ENCODE data around the gene RC3H2. TPM values are rescaled to one million over a fixed set of nuclear protein-coding genes. Genes with fewer than 3 reads are reported as not detected.
"Not testable (repeated sequence)": the region's sequence is repeated elsewhere in the genome, so short reads cannot be mapped to it uniquely, and the experiment has no call there.

Gene RC3H2
- total RNA-seq, 1 donor from 2014 or later: 48.9 TPM

DNA sequence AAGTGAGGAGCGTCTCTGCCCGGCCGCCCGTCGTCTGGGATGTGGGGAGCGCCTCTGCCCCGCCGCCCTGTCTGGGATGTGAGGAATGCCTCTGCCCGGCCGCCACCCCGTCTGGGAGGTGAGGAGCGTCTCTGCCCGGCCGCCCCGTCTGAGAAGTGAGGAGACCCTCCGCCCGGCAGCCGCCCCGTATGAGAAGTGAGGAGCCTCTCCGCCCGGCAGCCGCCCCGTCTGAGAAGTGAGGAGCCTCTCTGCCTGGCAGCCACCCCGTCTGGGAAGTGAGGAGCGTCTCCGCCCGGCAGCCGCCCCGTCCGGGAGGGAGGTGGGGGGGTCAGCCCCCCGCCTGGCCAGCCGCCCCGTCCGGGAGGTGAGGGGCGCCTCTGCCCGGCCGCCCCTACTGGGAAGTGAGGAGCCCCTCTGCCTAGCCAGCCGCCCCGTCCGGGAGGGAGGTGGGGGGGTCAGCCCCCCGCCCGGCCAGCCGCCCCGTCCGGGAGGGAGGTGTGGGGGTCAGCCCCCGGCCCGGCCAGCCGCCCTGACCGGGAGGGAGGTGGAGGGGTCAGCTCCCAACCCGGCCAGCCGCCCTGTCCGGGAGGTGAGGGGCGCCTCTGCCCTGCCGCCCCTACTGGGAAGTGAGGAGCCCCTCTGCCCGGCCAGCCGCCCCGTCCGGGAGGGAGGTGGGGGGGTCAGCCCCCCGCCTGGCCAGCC, 52.9 kb downstream of the RC3H2 start:
- intact Hi-C loops (cut with micrococcal nuclease): not testable (repeated sequence)

DNA sequence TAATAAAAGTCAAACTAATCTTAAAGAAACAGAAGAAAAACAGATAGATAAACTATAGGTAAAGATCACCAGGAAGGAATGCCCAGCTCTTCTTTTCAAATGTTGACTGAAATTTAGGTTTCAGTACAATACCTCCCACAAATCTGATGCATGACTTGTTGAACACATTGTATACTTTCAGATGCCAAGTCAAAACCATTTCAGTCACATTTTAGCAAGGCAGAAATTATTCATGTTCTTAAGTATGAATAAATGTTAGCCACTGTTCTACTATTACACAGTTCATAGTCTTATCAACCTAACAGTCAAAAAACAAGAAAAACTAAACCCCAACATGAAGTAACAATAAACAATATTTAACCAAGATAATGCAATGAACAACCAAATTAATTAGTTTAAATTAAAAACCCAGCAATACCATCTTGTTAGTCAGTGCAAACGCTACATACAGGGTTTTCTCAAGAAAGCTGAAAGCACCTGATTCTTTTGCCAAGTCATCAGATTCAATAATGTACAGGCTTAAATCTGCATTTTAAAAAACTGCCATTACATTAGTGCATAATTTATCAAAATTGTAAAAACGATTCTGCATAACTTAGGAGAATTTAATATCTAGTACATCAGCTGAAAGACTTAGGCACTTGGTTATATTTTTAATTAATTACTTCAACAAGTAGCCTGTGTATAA, 56.8 kb downstream of the RC3H2 start:
- intact Hi-C loops (cut with micrococcal nuclease): loop anchor here (5.0 kb wide), 2 partner anchors 39 to 54 kb away; no protein-coding TSS in a partner anchor

DNA sequence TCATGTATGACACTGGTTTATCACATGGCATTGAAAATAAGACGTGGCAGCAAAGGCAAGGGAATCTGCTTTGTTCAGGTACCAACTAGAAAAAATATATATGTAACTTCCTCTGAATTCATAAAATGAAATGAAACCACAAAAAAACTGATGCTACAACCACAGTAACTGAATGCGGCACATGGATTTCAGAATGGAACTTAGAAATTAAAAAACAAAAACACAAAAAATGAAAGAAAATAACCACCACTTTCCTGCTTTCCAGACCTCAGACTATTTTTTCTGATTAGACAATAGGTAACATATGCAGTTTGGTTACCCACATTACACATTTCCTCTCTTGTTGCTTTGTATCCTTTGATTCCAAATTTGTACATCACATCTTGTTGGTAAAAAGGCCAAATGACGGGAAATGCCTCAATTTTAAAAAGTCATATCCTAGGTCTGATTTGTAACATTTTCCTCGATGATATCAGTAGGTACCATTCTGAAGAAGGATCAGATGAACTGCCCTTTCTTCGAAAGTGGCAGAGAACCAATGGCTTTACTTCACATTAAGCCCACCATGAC, 58.7 kb downstream of the RC3H2 start:
- intact Hi-C loops (cut with micrococcal nuclease): loop anchor here (5.0 kb wide), 2 partner anchors 41 to 56 kb away; no protein-coding TSS in a partner anchor

DNA sequence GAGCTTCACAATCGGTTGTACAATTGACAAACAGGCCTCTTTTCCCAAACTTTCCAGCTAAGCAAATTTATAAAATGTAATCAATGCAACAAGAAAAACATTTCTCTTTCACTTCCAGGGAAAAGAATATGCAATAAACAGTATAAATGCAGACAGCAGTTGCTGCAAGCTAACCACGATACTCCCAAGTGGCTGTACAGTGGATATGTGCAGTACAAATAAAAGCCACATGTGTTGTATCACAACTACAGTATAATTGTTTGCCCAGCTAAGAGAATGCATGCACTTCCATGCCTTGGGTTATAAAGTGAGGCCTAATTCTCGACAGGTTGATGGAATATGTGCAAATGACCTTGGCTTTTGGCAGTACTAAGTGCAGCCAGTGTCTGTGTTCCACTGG, 60.0 kb downstream of the RC3H2 start:
- intact Hi-C loops (cut with micrococcal nuclease): loop anchor here (5.0 kb wide), 2 partner anchors 42 to 57 kb away; no protein-coding TSS in a partner anchor

DNA sequence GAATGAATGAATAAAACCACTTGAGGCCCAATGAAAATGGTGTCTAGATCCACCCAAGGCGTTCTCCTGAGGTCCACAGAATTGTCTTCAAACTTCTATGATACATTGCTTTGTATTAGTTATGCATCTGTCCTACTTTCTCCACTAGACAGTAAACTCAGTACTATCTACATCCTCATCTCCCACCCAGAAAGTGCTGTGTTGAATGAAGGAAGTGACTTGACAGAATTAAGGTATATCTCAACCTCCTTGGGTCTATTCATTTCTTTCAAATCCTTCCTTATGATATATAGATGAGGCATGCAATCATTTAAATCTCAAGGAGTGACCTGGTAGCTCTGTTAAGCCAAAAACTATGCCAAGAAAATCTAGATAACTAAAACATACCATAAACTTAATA, 61.0 kb downstream of the RC3H2 start:
- intact Hi-C loops (cut with micrococcal nuclease): no loop called here

DNA sequence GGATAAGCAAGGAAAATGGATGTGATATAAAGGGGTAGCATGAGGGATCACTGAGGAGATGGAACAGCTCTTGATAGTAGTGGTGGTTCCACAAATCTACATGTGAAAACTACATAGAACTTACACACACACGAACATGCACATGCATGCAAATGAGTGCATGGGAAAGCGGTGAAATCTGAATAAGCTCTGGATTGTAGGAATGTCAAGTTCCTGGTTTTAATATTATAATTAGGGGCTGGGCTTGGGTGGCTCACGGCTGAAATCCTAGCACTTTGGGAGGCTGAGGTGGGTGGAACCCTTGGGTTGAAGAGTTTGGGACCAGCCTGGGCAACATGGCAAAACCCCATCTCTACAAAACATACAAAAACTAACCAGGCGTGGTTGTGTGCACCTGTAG, 63.7 kb downstream of the RC3H2 start:
- intact Hi-C loops (cut with micrococcal nuclease): no loop called here

DNA sequence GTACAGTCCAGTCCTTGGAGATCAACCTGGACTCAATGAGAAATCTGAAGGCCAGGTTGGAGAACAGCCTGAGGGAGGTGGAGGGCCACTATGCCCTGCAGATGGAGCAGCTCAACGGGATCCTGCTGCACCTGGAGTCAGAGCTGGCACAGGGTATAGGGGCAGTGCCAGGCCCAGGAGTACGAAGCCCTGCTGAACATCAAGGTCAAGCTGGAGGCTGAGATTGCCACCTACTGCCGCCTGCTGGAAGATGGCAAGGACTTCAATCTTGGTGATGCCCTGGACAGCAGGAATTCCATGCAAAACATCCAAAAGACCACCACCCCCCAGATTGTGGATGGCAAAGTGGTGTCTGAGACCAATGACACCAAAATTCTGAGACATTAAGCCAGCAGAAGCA, 66.7 kb downstream of the RC3H2 start:
- intact Hi-C loops (cut with micrococcal nuclease): not testable (repeated sequence)

DNA sequence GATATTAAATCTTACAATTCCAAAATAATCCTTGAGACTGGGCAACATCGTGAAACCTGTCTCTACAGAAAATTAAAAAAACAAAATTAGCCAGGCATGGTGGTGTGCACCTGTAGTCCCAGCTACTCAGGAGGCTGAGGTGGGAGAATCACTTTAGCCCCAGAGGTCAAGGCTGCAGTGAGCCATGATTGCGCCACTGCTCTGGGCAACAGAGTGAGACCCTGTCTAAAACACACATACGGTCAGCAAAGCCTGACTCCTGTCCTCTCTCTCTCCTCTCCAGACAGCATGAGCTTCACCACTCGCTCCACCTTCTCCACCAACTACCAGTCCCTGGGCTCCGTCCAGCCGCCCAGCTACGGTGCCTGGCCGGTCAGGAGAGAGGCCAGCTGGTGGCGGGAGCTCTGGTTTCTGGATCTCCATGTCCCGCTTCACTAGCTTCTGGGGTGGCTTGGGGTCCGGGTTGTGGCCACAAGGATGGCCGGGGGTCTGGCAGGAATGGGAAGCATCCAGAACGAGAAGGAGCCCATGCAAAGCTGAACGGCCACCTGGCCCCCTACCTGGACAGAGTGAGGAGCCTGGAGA, 67.8 kb downstream of the RC3H2 start:
- intact Hi-C loops (cut with micrococcal nuclease): no loop called here

DNA sequence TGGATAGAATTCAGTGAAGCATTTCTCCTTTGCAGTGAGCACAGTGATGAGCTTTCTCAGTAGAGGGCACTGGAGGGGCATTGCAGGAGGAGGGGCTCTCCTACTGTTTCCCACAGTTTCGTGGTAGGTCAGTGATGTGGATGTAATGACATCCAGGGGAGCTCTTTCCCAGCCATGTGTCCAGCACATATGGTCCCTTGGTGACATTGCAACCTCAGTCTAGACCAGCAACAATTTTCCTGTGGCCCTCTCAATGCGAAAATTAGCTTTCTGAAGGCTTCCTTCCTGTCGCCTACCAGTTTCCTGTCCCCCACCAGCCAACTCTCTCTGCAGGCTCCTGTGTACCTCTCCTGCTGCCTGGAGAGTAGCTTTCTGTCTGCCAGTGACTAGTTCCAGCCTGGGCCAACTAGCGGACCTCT, 69.8 kb downstream of the RC3H2 start:
- intact Hi-C loops (cut with micrococcal nuclease): no loop called here

DNA sequence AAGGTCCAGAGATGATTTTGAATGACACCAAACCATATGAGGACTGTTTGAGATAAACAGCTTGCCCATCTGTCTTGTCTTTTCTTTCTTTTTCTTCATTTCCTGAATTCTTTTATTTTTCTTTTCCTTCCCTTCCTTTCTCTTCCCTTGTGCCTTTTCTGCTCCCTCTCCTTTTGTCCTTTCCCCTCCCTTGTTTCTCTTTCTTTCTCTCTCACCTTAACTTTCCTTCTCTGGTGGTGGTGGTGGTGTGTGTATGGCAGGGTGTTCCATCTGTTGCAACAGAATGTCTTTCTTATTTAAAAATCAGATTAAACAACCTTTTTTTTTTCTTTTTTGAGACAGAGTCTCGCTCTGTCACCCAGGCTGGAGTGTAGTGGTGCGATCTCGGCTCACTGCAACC, 73.0 kb downstream of the RC3H2 start:
- intact Hi-C loops (cut with micrococcal nuclease): no loop called here

DNA sequence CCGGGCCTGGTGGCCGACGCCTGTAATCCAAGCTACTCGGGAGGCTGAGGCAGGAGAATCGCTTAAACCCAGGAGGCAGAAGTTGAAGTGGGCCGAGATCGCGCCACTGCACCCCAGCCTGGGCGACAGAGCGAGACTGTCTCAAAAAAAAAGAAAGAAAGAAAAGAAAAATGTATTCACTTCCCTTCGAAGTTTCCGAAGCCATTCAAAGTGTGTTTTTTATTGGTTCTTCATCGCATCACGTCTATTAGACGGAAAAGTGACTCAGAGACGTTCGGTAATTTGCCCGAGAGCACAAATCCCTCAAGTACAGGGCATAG, 76.2 kb downstream of the RC3H2 start:
- intact Hi-C loops (cut with micrococcal nuclease): loop anchor here (1.0 to 10.0 kb wide), 8 partner anchors 76 to 1462 kb away; partner anchors contain the start of genes MRRF, RABGAP1, RBM18 and RC3H2

DNA sequence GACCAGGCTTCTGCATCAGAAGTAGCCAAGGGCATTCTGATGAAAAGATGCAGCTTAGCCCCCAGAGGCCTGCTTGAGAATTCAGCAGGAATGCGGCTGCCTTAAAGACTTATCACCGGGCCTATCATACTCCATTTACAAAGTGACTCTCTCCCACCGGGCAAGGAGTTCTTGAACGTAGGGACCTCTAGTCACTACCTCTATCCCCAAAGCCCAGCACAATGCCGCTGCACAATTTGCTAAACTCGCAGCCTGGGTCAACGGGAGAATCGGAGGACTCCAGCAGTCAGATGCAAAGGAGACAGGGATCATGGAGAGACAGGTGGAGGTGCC, 77.4 kb downstream of the RC3H2 start:
- intact Hi-C loops (cut with micrococcal nuclease): loop anchor here (1.0 to 10.0 kb wide), 8 partner anchors 78 to 1460 kb away; partner anchors contain the start of genes MRRF, RABGAP1, RBM18 and RC3H2

DNA sequence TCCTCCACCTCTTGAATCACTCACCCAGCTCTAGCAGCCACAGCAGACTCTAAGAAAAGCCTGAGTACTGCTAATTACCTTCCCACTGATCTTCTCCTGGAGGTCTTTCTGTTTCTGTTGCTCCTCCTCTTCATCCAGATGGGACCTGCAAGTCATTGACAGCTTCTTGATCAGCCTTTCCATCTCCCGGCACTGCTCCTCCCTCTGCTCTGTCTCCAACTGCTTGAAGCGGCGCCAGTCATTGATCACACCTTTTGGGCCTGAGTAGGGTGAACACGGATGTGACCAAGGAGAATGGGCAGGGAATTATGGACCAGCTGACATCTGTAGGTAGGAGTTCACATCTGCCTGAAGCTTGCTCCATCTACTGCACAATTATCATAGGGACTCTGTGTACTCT, 82.2 kb downstream of the RC3H2 start:
- intact Hi-C loops (cut with micrococcal nuclease): loop anchor here (10.0 kb wide), 1 partner anchor 522 kb away; no protein-coding TSS in a partner anchor

DNA sequence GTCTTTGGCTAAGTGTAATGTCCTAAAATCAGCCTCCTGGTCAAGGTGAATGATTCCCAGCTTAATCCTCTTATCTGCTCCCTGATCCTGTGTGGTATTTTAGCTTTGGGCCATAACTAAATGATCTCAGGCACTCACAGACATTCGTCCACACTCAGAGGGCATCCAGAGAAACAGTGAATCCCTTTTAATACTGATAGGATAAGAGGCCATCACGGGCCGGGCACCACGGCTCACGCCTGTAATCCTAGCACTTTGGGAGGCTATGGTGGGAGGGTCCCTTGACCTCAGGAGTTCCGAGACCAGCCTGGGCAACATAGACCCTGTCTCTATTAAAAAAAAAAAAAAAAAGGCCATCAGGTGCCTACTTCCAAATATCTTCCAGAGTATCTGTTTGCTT, 83.1 kb downstream of the RC3H2 start:
- intact Hi-C loops (cut with micrococcal nuclease): loop anchor here (10.0 kb wide), 1 partner anchor 523 kb away; no protein-coding TSS in a partner anchor

DNA sequence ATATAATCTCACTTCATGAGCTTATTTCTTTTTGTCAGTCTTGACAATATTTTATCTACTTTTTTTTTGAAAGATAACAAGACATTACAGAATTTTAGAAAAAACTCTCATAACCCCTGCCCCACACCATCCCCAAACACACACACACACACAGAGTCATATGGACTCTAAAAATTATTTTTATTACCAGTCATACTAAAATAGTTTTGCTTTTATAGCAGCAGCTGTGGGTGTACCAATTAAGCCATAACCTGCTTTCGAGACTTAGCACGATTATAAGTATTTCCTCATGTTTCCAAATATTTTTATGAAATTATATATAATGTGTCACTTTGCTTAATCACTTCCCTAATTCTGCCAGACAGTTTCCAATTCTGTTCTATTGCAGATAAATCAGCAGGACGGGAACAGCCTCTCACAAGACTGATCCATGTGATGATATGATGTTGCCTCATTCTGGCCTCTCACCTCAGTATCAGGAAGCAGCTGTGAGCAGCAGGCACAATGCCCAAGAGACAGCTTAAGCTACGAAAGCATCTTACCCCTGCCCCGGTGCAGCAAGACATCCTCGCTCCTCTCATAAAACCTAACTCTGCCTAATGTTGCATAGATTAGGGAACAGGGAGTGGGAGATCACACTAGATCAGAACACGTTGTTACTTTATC, 83.7 kb downstream of the RC3H2 start:
- intact Hi-C loops (cut with micrococcal nuclease): loop anchor here (10.0 kb wide), 1 partner anchor 523 kb away; no protein-coding TSS in a partner anchor

DNA sequence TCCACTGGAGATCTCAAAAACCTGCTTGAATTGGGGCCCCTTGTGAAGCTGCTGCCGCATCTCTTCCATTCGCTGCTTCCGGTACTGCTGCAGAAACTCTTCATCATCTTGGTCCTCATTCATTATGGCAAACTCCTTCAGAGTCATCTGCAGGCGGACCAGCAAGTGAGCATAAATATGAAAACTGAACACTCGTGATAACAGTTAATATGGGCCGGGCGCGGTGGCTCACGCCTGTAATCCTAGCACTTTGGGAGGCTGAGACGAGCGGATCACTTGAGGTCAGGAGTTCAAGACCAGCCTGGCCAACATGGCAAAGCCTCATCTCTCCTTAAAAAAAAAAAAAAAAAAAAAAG, 84.7 kb downstream of the RC3H2 start:
- intact Hi-C loops (cut with micrococcal nuclease): loop anchor here (10.0 kb wide), 1 partner anchor 524 kb away; no protein-coding TSS in a partner anchor

DNA sequence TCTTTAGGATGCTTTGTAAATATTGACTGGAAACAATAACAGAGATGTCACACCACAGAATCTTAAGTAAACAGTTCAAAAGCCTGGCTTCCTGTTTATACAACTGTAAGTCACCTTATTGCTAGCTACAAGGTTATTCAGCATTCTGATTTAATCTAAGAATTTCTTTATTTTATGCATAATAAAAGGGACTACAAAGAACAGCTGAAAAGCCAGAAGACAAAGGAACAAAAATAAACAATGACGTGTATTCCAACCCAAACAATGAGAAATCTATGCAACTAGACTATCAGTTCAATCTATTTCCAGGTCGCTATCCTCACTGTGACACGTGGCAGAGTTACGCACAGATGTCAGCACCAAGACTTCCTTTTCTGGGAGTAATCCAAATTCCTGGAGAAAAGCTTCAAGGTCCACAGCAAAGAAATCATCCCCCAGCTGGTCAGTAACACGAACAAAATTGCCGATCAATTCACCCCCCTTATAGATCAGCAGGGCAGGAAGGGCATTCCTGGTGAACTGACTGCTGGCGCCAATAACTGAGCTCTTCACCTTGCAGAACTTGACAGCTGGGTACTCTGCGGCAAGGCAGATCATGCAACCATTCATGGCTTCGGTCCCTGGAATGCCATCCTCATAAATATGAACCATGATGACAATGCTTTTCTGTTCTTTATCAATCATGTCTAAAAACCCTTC, 85.2 kb downstream of the RC3H2 start:
- intact Hi-C loops (cut with micrococcal nuclease): loop anchor here (10.0 kb wide), 1 partner anchor 525 kb away; no protein-coding TSS in a partner anchor

DNA sequence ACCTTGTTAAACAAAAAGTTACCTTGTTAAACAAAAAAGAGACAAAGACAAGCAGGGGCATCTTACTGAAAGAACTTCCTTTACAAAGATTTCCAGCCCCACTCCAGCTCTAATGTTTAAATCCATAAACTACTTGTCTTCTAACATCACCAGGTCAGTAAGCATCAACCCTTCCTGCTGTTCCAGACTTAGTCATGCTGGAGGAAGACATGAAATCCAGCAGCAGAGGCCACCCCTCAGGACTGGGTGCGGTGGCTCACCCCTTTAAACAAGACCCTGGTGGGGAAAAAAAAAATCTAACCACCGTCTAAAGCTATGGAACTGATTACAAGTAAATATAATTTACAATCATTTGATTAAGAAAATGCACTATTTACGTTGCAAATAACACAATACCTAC, 85.8 kb downstream of the RC3H2 start:
- intact Hi-C loops (cut with micrococcal nuclease): no loop called here

DNA sequence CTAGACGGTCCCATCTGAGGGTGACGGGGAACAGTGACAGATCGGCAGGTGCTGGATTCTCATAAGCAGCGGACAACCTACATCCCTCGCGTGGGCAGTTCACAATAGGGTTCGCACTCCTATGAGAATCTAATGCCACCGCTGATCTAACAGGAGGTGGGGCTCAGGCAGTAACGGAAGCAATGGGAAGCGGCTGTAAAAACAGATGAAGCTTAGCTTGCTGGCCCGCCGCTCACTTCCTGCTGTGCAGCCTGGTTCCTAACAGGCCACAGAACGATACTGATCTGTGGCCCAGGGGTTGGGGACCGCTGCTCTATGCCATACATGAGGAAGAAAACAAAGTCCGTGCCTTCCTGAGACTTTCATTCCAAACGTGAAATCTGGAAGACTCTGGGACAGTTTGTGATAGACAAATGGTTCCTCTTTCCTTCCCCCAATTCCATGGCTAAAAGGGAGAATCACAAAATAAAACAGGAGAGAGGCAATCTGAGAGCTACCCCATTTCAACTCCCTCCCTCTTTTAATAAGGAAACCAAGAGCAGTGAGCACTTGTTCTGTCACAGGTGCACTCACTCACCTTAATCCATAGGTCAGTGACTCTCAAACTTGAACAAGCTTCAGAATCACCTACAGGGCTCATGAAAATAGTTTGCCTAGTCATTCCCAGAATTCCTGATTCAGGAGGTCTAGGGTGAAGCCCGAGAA, 88.8 kb downstream of the RC3H2 start:
- intact Hi-C loops (cut with micrococcal nuclease): no loop called here

DNA sequence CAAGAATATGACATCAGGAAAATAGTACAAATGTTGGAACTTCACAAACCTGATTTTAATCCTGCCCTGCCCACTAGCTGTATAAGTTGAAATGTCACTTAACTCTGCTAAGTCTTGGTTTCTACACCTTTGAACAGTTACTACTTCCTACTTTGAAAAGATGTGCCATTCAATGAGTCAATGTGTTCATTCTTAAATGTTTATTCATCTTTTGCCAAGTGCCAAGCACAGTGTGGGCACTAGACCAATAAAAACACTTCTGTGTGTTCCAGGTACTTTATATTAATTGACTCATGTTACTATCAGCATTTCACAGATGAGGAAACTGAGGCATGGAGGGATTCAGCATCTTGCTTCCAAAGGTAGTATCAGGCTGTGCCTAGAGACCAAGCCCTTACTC, 89.6 kb downstream of the RC3H2 start:
- intact Hi-C loops (cut with micrococcal nuclease): no loop called here
